Measurements from ENCODE around the gene ATG7.
A peak's percentile ranks its signal among the peaks of the same experiment; 100 is the strongest.

ATG7 gene

GRCh38 chr3:11539218-11539617, 267.0 kb downstream of the ATG7 start:
- no peak for TF ChIP-seq CTCF (IDR thresholded peaks at IDR 0.05; ENCODE audit: control insufficient read depth, extremely low read depth, insufficient read depth)
- DNase-seq (ENCODE audit: low read depth), result no peak

GRCh38 chr3:11539677-11540076, 267.5 kb downstream of the ATG7 start:
- TF ChIP-seq CTCF (IDR thresholded peaks at IDR 0.05; ENCODE audit: control insufficient read depth, extremely low read depth, insufficient read depth), result peak; percentile 91
- no peak overlapping the region for H3K4me3 ChIP-seq (ENCODE audit: low read depth, low read length)
- peak; percentile 83 for DNase-seq (ENCODE audit: low read depth)

More at GRCh38 chr3:11539218-11539617, 267.0 kb downstream of the ATG7 start:
- no peak overlapping the region for H3K4me3 ChIP-seq (ENCODE audit: low read depth, low read length)

GRCh38 chr3:11541321-11542303, 269.4 kb downstream of the ATG7 start:
- DNase-seq (ENCODE audit: low read depth), result no peak
- no peak overlapping the region for H3K4me3 ChIP-seq (ENCODE audit: low read depth, low read length)
- TF ChIP-seq CTCF (IDR thresholded peaks at IDR 0.05; ENCODE audit: control insufficient read depth, extremely low read depth, insufficient read depth), result no peak

- H3K4me3 ChIP-seq (ENCODE audit: low read depth, low read length), result no peak overlapping the region
- no peak for DNase-seq (ENCODE audit: low read depth)
- no peak for TF ChIP-seq CTCF (IDR thresholded peaks at IDR 0.05; ENCODE audit: control insufficient read depth, extremely low read depth, insufficient read depth)
Measured at GRCh38 chr3:11542551-11542950, 270.4 kb downstream of the ATG7 start.

- DNase-seq (ENCODE audit: low read depth), result no peak
- no peak for TF ChIP-seq CTCF (IDR thresholded peaks at IDR 0.05; ENCODE audit: control insufficient read depth, extremely low read depth, insufficient read depth)
- H3K4me3 ChIP-seq (ENCODE audit: low read depth, low read length), result no peak overlapping the region
Measured at GRCh38 chr3:11543141-11543947, 271.1 kb downstream of the ATG7 start.

GRCh38 chr3:11543948-11544387, 271.8 kb downstream of the ATG7 start:
- H3K4me3 ChIP-seq (ENCODE audit: low read depth, low read length), result no peak overlapping the region
- DNase-seq (ENCODE audit: low read depth), result no peak
- TF ChIP-seq CTCF (IDR thresholded peaks at IDR 0.05; ENCODE audit: control insufficient read depth, extremely low read depth, insufficient read depth), result no peak
